Muscle layer of colon (tissue), 2 donors: ENCODE results near the gene ARHGAP26.

Experiments
- H3K27ac ChIP-seq: one replicate; pipeline ENCODE4 v1.7.0; 2013; ENCODE audit warnings: low read depth, mild to moderate bottlenecking, low read length, moderate library complexity
- H3K27me3 ChIP-seq, 2 donors: one replicate each; pipeline ENCODE4 v1.7.0; 2013; ENCODE audit warnings: low read length in 2 of 2, mild to moderate bottlenecking in 2 of 2; ENCODE audit not compliant: insufficient read depth in 2 of 2, control insufficient read depth in 1 of 2
- H3K36me3 ChIP-seq: one replicate; pipeline ENCODE4 v1.7.0; 2013; ENCODE audit warnings: mild to moderate bottlenecking, low read length; ENCODE audit not compliant: insufficient read depth
- H3K4me1 ChIP-seq: one replicate; pipeline ENCODE4 v1.7.0; 2013; ENCODE audit warnings: mild to moderate bottlenecking, low read length; ENCODE audit not compliant: insufficient read depth
- H3K4me3 ChIP-seq, 2 donors: one replicate each; pipeline ENCODE4 v1.7.0; 2013; ENCODE audit warnings: low read length in 2 of 2, low read depth in 1 of 2, mild to moderate bottlenecking in 1 of 2, moderate library complexity in 1 of 2
- H3K9ac ChIP-seq: one replicate; pipeline ENCODE4 v1.7.0; 2013; ENCODE audit warnings: low read length
- H3K9me3 ChIP-seq: one replicate; pipeline ENCODE4 v1.7.0; 2013; ENCODE audit warnings: mild to moderate bottlenecking, low read length
- donor health status: abdominal sarcoma.
- donor health status: Adenocarcinoma of cecum.

ARHGAP26 gene

GRCh38 chr5:142886956-142887355 lies 116.8 kb downstream of the ARHGAP26 start:
- H3K27me3 ChIP-seq, result no peaks in the 10 kb centered on the region
- H3K36me3 ChIP-seq, result no peaks in the 10 kb centered on the region
- H3K4me3 ChIP-seq, result no peak overlapping the region
- no peaks in the 10 kb centered on the region for H3K9me3 ChIP-seq
- H3K9ac ChIP-seq, result no peak overlapping the region
- peaks cover 5% of the 10 kb centered on the region for H3K4me1 ChIP-seq
- no peak overlapping the region for H3K27ac ChIP-seq

- Histone ChIP-seq H3K27me3 (no peaks in the 10 kb centered on the region), H3K36me3 (no peaks in the 10 kb centered on the region), H3K9me3 (no peaks in the 10 kb centered on the region), H3K4me1 (no peaks in the 10 kb centered on the region), H3K27ac (no peak overlapping the region), H3K4me3 (no peak overlapping the region), H3K9ac (no peak overlapping the region)
Measured at GRCh38 chr5:142888469-142889085, 118.4 kb downstream of the ARHGAP26 start.

- H3K9me3 ChIP-seq, result no peaks in the 10 kb centered on the region
- H3K4me1 ChIP-seq, result no peaks in the 10 kb centered on the region
- no peak overlapping the region for H3K27ac ChIP-seq
- no peaks in the 10 kb centered on the region for H3K27me3 ChIP-seq
- H3K9ac ChIP-seq, result no peak overlapping the region
- H3K4me3 ChIP-seq, result no peak overlapping the region
- no peaks in the 10 kb centered on the region for H3K36me3 ChIP-seq
Measured at GRCh38 chr5:142892021-142892420, 121.8 kb downstream of the ARHGAP26 start.

- H3K9ac ChIP-seq, result no peak overlapping the region
- H3K4me3 ChIP-seq, result no peak overlapping the region
- H3K36me3 ChIP-seq, result no peaks in the 10 kb centered on the region
- H3K4me1 ChIP-seq, result no peaks in the 10 kb centered on the region
- no peaks in the 10 kb centered on the region for H3K9me3 ChIP-seq
- no peak overlapping the region for H3K27ac ChIP-seq
- H3K27me3 ChIP-seq, result no peaks in the 10 kb centered on the region
Measured at GRCh38 chr5:142894315-142894714, 124.1 kb downstream of the ARHGAP26 start.

- Histone ChIP-seq H3K4me3 (no peak overlapping the region), H3K9ac (no peak overlapping the region), H3K36me3 (no peaks in the 10 kb centered on the region), H3K9me3 (no peaks in the 10 kb centered on the region), H3K27me3 (no peaks in the 10 kb centered on the region), H3K27ac (no peak overlapping the region), H3K4me1 (no peaks in the 10 kb centered on the region)
Measured at GRCh38 chr5:142894749-142895148, 124.6 kb downstream of the ARHGAP26 start.

GRCh38 chr5:142896325-142897007 lies 126.3 kb downstream of the ARHGAP26 start:
- H3K4me3 ChIP-seq, result no peak overlapping the region
- H3K27ac ChIP-seq, result no peak overlapping the region
- no peaks in the 10 kb centered on the region for H3K4me1 ChIP-seq
- H3K9me3 ChIP-seq, result no peaks in the 10 kb centered on the region
- no peaks in the 10 kb centered on the region for H3K27me3 ChIP-seq
- H3K36me3 ChIP-seq, result no peaks in the 10 kb centered on the region
- no peak overlapping the region for H3K9ac ChIP-seq

- Histone ChIP-seq H3K4me3 (no peak overlapping the region), H3K36me3 (no peaks in the 10 kb centered on the region)
Measured at GRCh38 chr5:142897328-142897727, 127.2 kb downstream of the ARHGAP26 start.

GRCh38 chr5:142900927-142901326 lies 130.8 kb downstream of the ARHGAP26 start:
- H3K9ac ChIP-seq, result no peak overlapping the region
- H3K27ac ChIP-seq, result no peak overlapping the region
- peaks cover 10% of the 10 kb centered on the region for H3K36me3 ChIP-seq
- H3K4me1 ChIP-seq, result no peaks in the 10 kb centered on the region
- H3K9me3 ChIP-seq, result no peaks in the 10 kb centered on the region
- H3K27me3 ChIP-seq, result no peaks in the 10 kb centered on the region
- no peak overlapping the region for H3K4me3 ChIP-seq

More at GRCh38 chr5:142897328-142897727, 127.2 kb downstream of the ARHGAP26 start:
- no peaks in the 10 kb centered on the region for H3K27me3 ChIP-seq
- no peaks in the 10 kb centered on the region for H3K4me1 ChIP-seq
- no peak overlapping the region for H3K27ac ChIP-seq
- no peaks in the 10 kb centered on the region for H3K9me3 ChIP-seq
- no peak overlapping the region for H3K9ac ChIP-seq

- H3K36me3 ChIP-seq, result peaks cover 10% of the 10 kb centered on the region
- H3K9me3 ChIP-seq, result no peaks in the 10 kb centered on the region
- no peak overlapping the region for H3K27ac ChIP-seq
- no peak overlapping the region for H3K4me3 ChIP-seq
- H3K4me1 ChIP-seq, result no peaks in the 10 kb centered on the region
- H3K9ac ChIP-seq, result no peak overlapping the region
- H3K27me3 ChIP-seq, result no peaks in the 10 kb centered on the region
Measured at GRCh38 chr5:142901476-142902185, 131.5 kb downstream of the ARHGAP26 start.

GRCh38 chr5:142902186-142902965 lies 132.2 kb downstream of the ARHGAP26 start:
- no peak overlapping the region for H3K9ac ChIP-seq
- H3K4me3 ChIP-seq, result no peak overlapping the region
- H3K9me3 ChIP-seq, result no peaks in the 10 kb centered on the region
- H3K27ac ChIP-seq, result no peak overlapping the region
- peaks cover 10% of the 10 kb centered on the region for H3K36me3 ChIP-seq
- H3K4me1 ChIP-seq, result no peaks in the 10 kb centered on the region
- no peaks in the 10 kb centered on the region for H3K27me3 ChIP-seq

GRCh38 chr5:142904416-142904815 lies 134.2 kb downstream of the ARHGAP26 start:
- no peak overlapping the region for H3K27ac ChIP-seq
- H3K9ac ChIP-seq, result no peak overlapping the region
- H3K4me3 ChIP-seq, result no peak overlapping the region
- peaks cover 10% of the 10 kb centered on the region for H3K36me3 ChIP-seq
- H3K27me3 ChIP-seq, result no peaks in the 10 kb centered on the region
- H3K4me1 ChIP-seq, result no peaks in the 10 kb centered on the region
- H3K9me3 ChIP-seq, result no peaks in the 10 kb centered on the region
